Neural cell (in vitro differentiated cells): ENCODE data around the gene OTUB1. TPM values are rescaled to one million over a fixed set of nuclear protein-coding genes. Genes with fewer than 3 reads are reported as not detected.

Experiments used
- H2AFZ ChIP-seq: fragments of 200-600, 300-800 bp; sonication (generic), shearing (Covaris generic); 2 replicates; pipeline ENCODE4 v1.6.0; 2014; ENCODE audit warnings: low read depth, mild to moderate bottlenecking, antibody characterized with exemption, low read length, moderate library complexity
- H3F3A ChIP-seq: fragments of 200-600 bp; shearing (Covaris generic); 2 replicates; pipeline ENCODE4 v1.6.1; 2016; ENCODE audit warnings: mild to moderate bottlenecking, moderate library complexity, mixed read lengths, antibody characterized with exemption, low read length; ENCODE audit not compliant: insufficient read depth, poor library complexity, severe bottlenecking
- H3K27ac ChIP-seq: fragments of 200-600, 300-800 bp; sonication (generic), shearing (Covaris generic); 2 replicates; pipeline ENCODE4 v1.5.1; 2014; ENCODE audit warnings: mild to moderate bottlenecking, low read length, moderate library complexity
- H3K27me3 ChIP-seq: fragments of 300-800, 200-600 bp; sonication (generic), shearing (Covaris generic); 2 replicates; pipeline ENCODE4 v1.6.0; 2014; ENCODE audit warnings: mild to moderate bottlenecking, low read depth, low read length, moderate library complexity; ENCODE audit not compliant: insufficient read depth
- H3K36me3 ChIP-seq: fragments of 300-800, 200-600 bp; sonication (generic), shearing (Covaris generic); 2 replicates; pipeline ENCODE4 v1.5.1; 2014; ENCODE audit warnings: mild to moderate bottlenecking, antibody characterized with exemption, low read length, moderate library complexity; ENCODE audit not compliant: insufficient read depth
- H3K4me2 ChIP-seq: fragments of 300-800, 200-600 bp; sonication (generic), shearing (Covaris generic); 2 replicates; pipeline ENCODE4 v1.6.0; 2014; ENCODE audit warnings: mild to moderate bottlenecking, low read length
- H3K4me3 ChIP-seq: fragments of 300-800, 200-600 bp; sonication (generic), shearing (Covaris generic); 2 replicates; pipeline ENCODE4 v1.5.1; 2014; ENCODE audit warnings: mild to moderate bottlenecking, low read length, moderate library complexity
- H3K79me2 ChIP-seq: fragments of 200-600 bp; shearing (Covaris generic); replicated peaks from 2 replicates; pipeline ENCODE4 v1.6.0; 2014; ENCODE audit warnings: mild to moderate bottlenecking, low read length, moderate library complexity; ENCODE audit not compliant: insufficient read depth
- H3K9ac ChIP-seq: fragments of 300-800, 200-600 bp; sonication (generic), shearing (Covaris generic); 2 replicates; pipeline ENCODE4 v1.6.1; 2016; ENCODE audit warnings: mild to moderate bottlenecking, low read length, mixed read lengths
- H3K9me2 ChIP-seq: fragments of 200-600 bp; shearing (Covaris generic); 2 replicates; pipeline ENCODE4 v1.6.1; 2016; ENCODE audit warnings: mild to moderate bottlenecking, low read length, mixed read lengths; ENCODE audit not compliant: insufficient read depth
- H3K9me3 ChIP-seq: fragments of 200-600, 300-800 bp; sonication (generic), shearing (Covaris generic); 2 replicates; pipeline ENCODE4 v1.6.1; 2016; ENCODE audit warnings: mild to moderate bottlenecking, mixed run types, low read length, moderate library complexity, mixed read lengths
- H4K20me1 ChIP-seq: fragments of 200-600 bp; shearing (Covaris generic); 2 replicates; pipeline ENCODE4 v1.6.1; 2016; ENCODE audit warnings: mild to moderate bottlenecking, mixed run types; ENCODE audit not compliant: insufficient read depth
- CTCF ChIP-seq: fragments of 450-650 bp; IDR thresholded peaks from 2 replicates; pipeline ENCODE4 v1.5.1; 2014; ENCODE audit warnings: antibody characterized with exemption, mild to moderate bottlenecking, moderate library complexity; ENCODE audit not compliant: poor library complexity, severe bottlenecking
- EP300 ChIP-seq: fragments of 450-650 bp; conservative IDR thresholded peaks from 2 replicates; pipeline ENCODE4 v1.6.1; 2014; ENCODE audit warnings: antibody characterized with exemption, mild to moderate bottlenecking, moderate library complexity; ENCODE audit not compliant: poor library complexity, severe bottlenecking
- EZH2 ChIP-seq: fragments of 200-600, 300-800 bp; shearing (Covaris generic), sonication (generic); IDR thresholded peaks from 2 replicates; pipeline ENCODE4 v1.6.1; 2014; ENCODE audit warnings: antibody characterized with exemption, low read length, borderline replicate concordance, mild to moderate bottlenecking; ENCODE audit not compliant: insufficient read depth, poor library complexity, severe bottlenecking
- MXI1 ChIP-seq: fragments of 450-650 bp; conservative IDR thresholded peaks from 2 replicates; pipeline ENCODE4 v1.6.1; 2014; ENCODE audit warnings: antibody characterized with exemption, mild to moderate bottlenecking; ENCODE audit not compliant: poor library complexity, severe bottlenecking
- POLR2AphosphoS5 ChIP-seq: IDR thresholded peaks from 2 replicates; pipeline ENCODE4 v1.6.1; 2012
- RAD21 ChIP-seq: fragments of 450-650 bp; conservative IDR thresholded peaks from 2 replicates; pipeline ENCODE4 v1.6.1; 2014; ENCODE audit warnings: antibody characterized with exemption, mild to moderate bottlenecking, moderate library complexity
- REST ChIP-seq: IDR thresholded peaks from 2 replicates; pipeline ENCODE4 v1.6.1; 2012; ENCODE audit warnings: borderline replicate concordance
- SMC3 ChIP-seq: fragments of 450-650 bp; conservative IDR thresholded peaks from 2 replicates; pipeline ENCODE4 v1.6.1; 2014; ENCODE audit warnings: antibody characterized with exemption, mild to moderate bottlenecking, moderate library complexity; ENCODE audit not compliant: poor library complexity
- TAF1 ChIP-seq: IDR thresholded peaks from 2 replicates; pipeline ENCODE4 v1.6.1; 2012; ENCODE audit warnings: low read depth
- polyA plus RNA-seq: library from polyadenylated mRNA; depleted of rRNA; stranded (reverse); fragments of >200 nt; gene quantifications from 2 replicates; pipeline ENCODE4 v1.2.3, GENCODE V29; 2014

Gene OTUB1
- polyA plus RNA-seq, 1 donor from 2014 or later: 103 TPM

DNA sequence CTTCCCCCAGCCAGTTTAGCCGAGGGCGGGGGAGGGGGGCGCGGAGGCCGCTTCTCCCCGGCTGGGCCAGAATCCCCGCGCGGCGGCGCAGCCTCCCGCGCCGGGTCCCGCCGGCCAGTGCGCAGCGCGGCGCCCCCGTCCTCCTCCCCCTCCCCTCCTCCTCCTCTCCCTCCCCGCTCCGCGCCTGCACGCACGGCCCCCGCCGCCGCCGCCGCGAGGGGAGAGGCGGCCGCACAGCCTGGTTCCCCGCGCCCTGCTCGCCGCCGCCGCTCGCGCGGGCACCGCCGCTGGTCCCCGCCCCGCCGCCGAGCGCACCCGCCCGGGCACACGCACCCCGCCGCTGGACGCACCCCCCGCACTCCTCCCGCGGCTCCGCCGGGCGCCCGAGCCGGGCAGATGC lies 49.3 kb downstream of the OTUB1 start, which contains the start of gene FLRT1:
Gene FLRT1 (plus strand): TSS at position 356 of the 400 bp plus-strand sequence. CDS start 80,337 bp downstream, outside the sequence.
- Histone ChIP-seq H3K4me3 (peak within 1 kb of the TSS; percentile 90), H3K79me2 (no peaks in the 10 kb centered on the region), H3K27ac (peak within 1 kb of the TSS; percentile 45), H3K9me3 (no peaks in the 10 kb centered on the region), H3F3A (no peaks in the 10 kb centered on the region), H3K4me2 (peak within 1 kb of the TSS; percentile 68), H2AFZ (no peak within 1 kb of the TSS), H3K9ac (peak within 1 kb of the TSS; percentile 69), H3K9me2 (no peaks in the 10 kb centered on the region), H3K36me3 (no peaks in the 10 kb centered on the region), H3K27me3 (no peaks in the 10 kb centered on the region), H4K20me1 (no peaks in the 10 kb centered on the region)
- TF ChIP-seq EP300 (no peak), SMC3 (no peak), EZH2 (no peak), MXI1 (no peak), REST (no peak), POLR2AphosphoS5 (no peak), CTCF (no peak), RAD21 (no peak), TAF1 (no peak)

GRCh38 chr11:64036087-64037026 lies 50.1 kb downstream of the OTUB1 start:
- no peaks in the 10 kb centered on the region for H3K9me2 ChIP-seq
- no peaks in the 10 kb centered on the region for H3K9me3 ChIP-seq
- no peaks in the 10 kb centered on the region for H3F3A ChIP-seq
- H3K79me2 ChIP-seq: no peaks in the 10 kb centered on the region
- no peaks in the 10 kb centered on the region for H3K27me3 ChIP-seq
- H4K20me1 ChIP-seq: no peaks in the 10 kb centered on the region
- H3K4me2 ChIP-seq: peak overlapping the region; percentile 68
- TF ChIP-seq REST (peak; percentile 33), RAD21 (no peak), TAF1 (no peak), MXI1 (peak; percentile 37), SMC3 (peak; percentile 46)
- H2AFZ ChIP-seq: no peak overlapping the region
- peak overlapping the region; percentile 45 for H3K27ac ChIP-seq
- H3K36me3 ChIP-seq: no peaks in the 10 kb centered on the region
- peak overlapping the region; percentile 90 for H3K4me3 ChIP-seq
- peak overlapping the region; percentile 69 for H3K9ac ChIP-seq
